Mesendoderm (in vitro differentiated cells): ENCODE results near the gene PDE11A.
"Not testable (repeated sequence)": the region's sequence is repeated elsewhere in the genome, so short reads cannot be mapped to it uniquely, and the experiment has no call there.

Experiments used
- DNase-seq: peaks from one replicate; pipeline ENCODE4 v3.0.0; 2013
- H2AK5ac ChIP-seq: 2 replicates; pipeline ENCODE4 v1.6.1; 2013; ENCODE audit warnings: low read length, inconsistent platforms
- H2BK120ac ChIP-seq: 2 replicates; pipeline ENCODE4 v1.6.1; 2013; ENCODE audit warnings: low read depth, mild to moderate bottlenecking, low read length, moderate library complexity, mixed read lengths
- H2BK15ac ChIP-seq: replicated peaks from 2 replicates; pipeline ENCODE4 v1.6.1; 2013; ENCODE audit warnings: low read depth, mild to moderate bottlenecking, moderate library complexity
- H2BK5ac ChIP-seq: 2 replicates; pipeline ENCODE4 v1.6.1; 2013; ENCODE audit warnings: low read length, inconsistent platforms
- H3K18ac ChIP-seq: 2 replicates; pipeline ENCODE4 v1.6.1; 2013; ENCODE audit warnings: mild to moderate bottlenecking, low read length, mixed read lengths
- H3K23ac ChIP-seq: one replicate; pipeline ENCODE4 v1.6.1; 2013; ENCODE audit warnings: low read length
- H3K27ac ChIP-seq: 2 replicates; pipeline ENCODE4 v1.5.1; 2013; ENCODE audit warnings: low read depth, mild to moderate bottlenecking, inconsistent platforms, low read length, moderate library complexity
- H3K27me3 ChIP-seq: 2 replicates; pipeline ENCODE4 v1.6.1; 2013; ENCODE audit warnings: low read length, control low read depth, mild to moderate bottlenecking, inconsistent platforms; ENCODE audit not compliant: insufficient read depth, poor library complexity
- H3K36me3 ChIP-seq: 2 replicates; pipeline ENCODE4 v1.6.1; 2013; ENCODE audit warnings: low read length, inconsistent platforms; ENCODE audit not compliant: control insufficient read depth, insufficient read depth
- H3K4ac ChIP-seq: one replicate; pipeline ENCODE4 v1.6.1; 2013; ENCODE audit warnings: low read depth, mild to moderate bottlenecking, low read length, moderate library complexity
- H3K4me1 ChIP-seq: 2 replicates; pipeline ENCODE4 v1.6.1; 2013; ENCODE audit warnings: low read depth, low read length, inconsistent platforms; ENCODE audit not compliant: control insufficient read depth
- H3K4me2 ChIP-seq: 2 replicates; pipeline ENCODE4 v1.6.1; 2013; ENCODE audit warnings: low read length
- H3K4me3 ChIP-seq: 2 replicates; pipeline ENCODE4 v1.5.1; 2013; ENCODE audit warnings: mild to moderate bottlenecking, low read length
- H3K56ac ChIP-seq: one replicate; pipeline ENCODE4 v1.6.1; 2013; ENCODE audit warnings: low read length
- H3K79me1 ChIP-seq: 2 replicates; pipeline ENCODE4 v1.6.1; 2013; ENCODE audit warnings: low read length, inconsistent platforms
- H3K79me2 ChIP-seq: 2 replicates; pipeline ENCODE4 v1.6.1; 2013; ENCODE audit warnings: mild to moderate bottlenecking, low read length; ENCODE audit not compliant: control insufficient read depth, insufficient read depth
- H3K9ac ChIP-seq: 2 replicates; pipeline ENCODE4 v1.6.1; 2013; ENCODE audit warnings: low read length, inconsistent platforms
- H4K5ac ChIP-seq: one replicate; pipeline ENCODE4 v1.6.1; 2013; ENCODE audit warnings: low read length
- H4K8ac ChIP-seq: one replicate; pipeline ENCODE4 v1.6.1; 2013; ENCODE audit warnings: low read depth, mild to moderate bottlenecking, control low read depth, low read length, moderate library complexity
- WGBS: extraction: QIAGEN DNeasy Blood & Tissue Kit; methylation state at CpG from one replicate; pipeline ENCODE4 v1.1.7; 2013; ENCODE audit warnings: low lambda C conversion rate, missing lambda C conversion rate; ENCODE audit not compliant: insufficient coverage; ENCODE audit errors: extremely low coverage; 5-methylcytosine and 5-hydroxymethylcytosine counted together

Gene PDE11A

GRCh38 chr2:178082408-178083045, 9.9 kb upstream of the PDE11A start:
- Histone ChIP-seq H2BK15ac (no peak overlapping the region), H3K4ac (no peak overlapping the region), H3K4me3 (no peak overlapping the region), H2BK120ac (no peak overlapping the region), H3K9ac (no peak overlapping the region), H4K8ac (no peak overlapping the region), H3K4me2 (no peak overlapping the region), H2AK5ac (no peak overlapping the region), H3K79me1 (no peaks in the 10 kb centered on the region), H3K36me3 (no peaks in the 10 kb centered on the region), H3K27ac (no peak overlapping the region), H3K27me3 (no peaks in the 10 kb centered on the region), H3K56ac (no peak overlapping the region), H2BK5ac (no peak overlapping the region), H4K5ac (no peak overlapping the region), H3K4me1 (no peaks in the 10 kb centered on the region), H3K18ac (no peak overlapping the region), H3K79me2 (no peaks in the 10 kb centered on the region), H3K23ac (no peak overlapping the region)
- DNase-seq: no peak
- no CpG with 5 or more reads among the region's 3 CpGs for WGBS

GRCh38 chr2:178079279-178079678, 6.7 kb upstream of the PDE11A start:
- H4K5ac ChIP-seq: not testable (repeated sequence)
- WGBS: no CpG with 5 or more reads among the region's 3 CpGs

GRCh38 chr2:178076130-178076529, 3.6 kb upstream of the PDE11A start:
- Histone ChIP-seq H3K9ac (no peak overlapping the region), H2BK5ac (no peak overlapping the region), H3K4me3 (no peak overlapping the region), H3K56ac (no peak overlapping the region), H3K27me3 (no peaks in the 10 kb centered on the region), H3K23ac (no peak overlapping the region), H3K79me1 (no peaks in the 10 kb centered on the region), H2BK15ac (no peak overlapping the region), H3K18ac (no peak overlapping the region), H3K36me3 (no peaks in the 10 kb centered on the region), H3K4me2 (no peak overlapping the region), H3K79me2 (no peaks in the 10 kb centered on the region), H3K4me1 (no peaks in the 10 kb centered on the region), H2BK120ac (no peak overlapping the region), H4K5ac (no peak overlapping the region), H4K8ac (no peak overlapping the region), H2AK5ac (no peak overlapping the region), H3K4ac (no peak overlapping the region), H3K27ac (no peak overlapping the region)
- DNase-seq: no peak

More at GRCh38 chr2:178079279-178079678, 6.7 kb upstream of the PDE11A start:
- not testable (repeated sequence) for H3K79me2 ChIP-seq, H3K4me1 ChIP-seq, H3K18ac ChIP-seq, H3K27me3 ChIP-seq, H3K36me3 ChIP-seq, H2BK5ac ChIP-seq, H2BK15ac ChIP-seq, H3K4ac ChIP-seq, H3K23ac ChIP-seq, H2AK5ac ChIP-seq, H2BK120ac ChIP-seq, H3K4me2 ChIP-seq, H3K79me1 ChIP-seq, H3K27ac ChIP-seq, H3K9ac ChIP-seq, H3K4me3 ChIP-seq, DNase-seq, H4K8ac ChIP-seq, H3K56ac ChIP-seq

GRCh38 chr2:178075006-178075326, 2.4 kb upstream of the PDE11A start:
- Histone ChIP-seq H3K4ac (no peak overlapping the region), H3K9ac (no peak overlapping the region), H3K27me3 (no peaks in the 10 kb centered on the region), H3K4me3 (no peak overlapping the region), H3K18ac (no peak overlapping the region), H2BK120ac (no peak overlapping the region), H4K5ac (no peak overlapping the region), H3K56ac (no peak overlapping the region), H3K27ac (no peak overlapping the region), H2BK15ac (no peak overlapping the region), H3K23ac (no peak overlapping the region), H3K79me1 (no peaks in the 10 kb centered on the region), H2BK5ac (no peak overlapping the region), H3K79me2 (no peaks in the 10 kb centered on the region), H3K4me1 (no peaks in the 10 kb centered on the region), H3K36me3 (no peaks in the 10 kb centered on the region), H2AK5ac (no peak overlapping the region), H3K4me2 (no peak overlapping the region), H4K8ac (no peak overlapping the region)
- no CpG with 5 or more reads among the region's 1 CpG for WGBS
- no peak for DNase-seq

DNA sequence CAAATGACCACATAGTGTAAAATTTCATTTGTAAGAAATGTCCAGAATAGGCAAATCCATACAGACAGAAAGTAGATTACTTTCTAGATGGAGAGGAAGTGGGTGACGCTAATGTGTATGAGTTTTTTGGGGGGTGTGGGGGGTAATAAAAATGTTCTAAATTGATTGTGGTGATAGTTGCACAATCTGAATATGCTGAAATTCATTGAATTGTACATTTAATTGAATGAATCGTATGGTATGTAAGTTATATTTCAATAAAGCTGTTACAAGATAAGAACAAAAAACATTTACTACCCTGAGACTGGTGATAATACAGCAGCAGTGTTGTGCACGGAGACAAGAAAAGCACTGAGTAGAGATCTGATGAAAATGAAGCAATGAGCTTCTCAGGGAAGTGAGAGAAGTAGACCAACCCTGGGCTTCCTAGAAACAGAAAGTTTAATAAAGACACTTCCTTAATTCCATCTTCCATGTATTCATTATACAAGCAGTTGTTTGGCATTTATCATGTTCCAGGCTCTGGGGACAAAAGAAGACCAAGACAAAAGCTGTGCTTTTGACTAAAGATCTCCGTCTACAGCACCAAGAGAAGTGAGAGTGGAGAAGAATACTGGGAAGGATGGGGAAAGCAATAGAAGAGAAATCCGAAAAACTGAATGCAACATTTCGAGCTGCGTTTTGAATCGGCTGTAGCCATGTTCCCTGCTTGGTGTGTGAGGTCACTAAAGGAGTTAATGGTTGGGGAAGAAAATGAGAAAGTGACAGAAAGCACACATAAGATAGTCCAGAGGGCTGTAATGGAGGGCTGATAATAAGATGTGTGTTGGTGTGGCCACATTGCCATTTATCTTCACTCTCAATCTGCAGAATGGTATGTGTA, 1.8 kb upstream of the PDE11A start:
- H3K23ac ChIP-seq: no peak overlapping the region
- no peak overlapping the region for H3K27ac ChIP-seq
- H3K9ac ChIP-seq: no peak overlapping the region
- no peaks in the 10 kb centered on the region for H3K36me3 ChIP-seq
- no peak overlapping the region for H3K4me2 ChIP-seq
- no peak overlapping the region for H3K4me3 ChIP-seq
- H2AK5ac ChIP-seq: no peak overlapping the region
- H3K4ac ChIP-seq: no peak overlapping the region
- H3K18ac ChIP-seq: no peak overlapping the region
- no peaks in the 10 kb centered on the region for H3K79me2 ChIP-seq
- H4K5ac ChIP-seq: no peak overlapping the region
- no peak overlapping the region for H2BK120ac ChIP-seq
- H4K8ac ChIP-seq: no peak overlapping the region
- no peaks in the 10 kb centered on the region for H3K4me1 ChIP-seq
- H3K79me1 ChIP-seq: no peaks in the 10 kb centered on the region
- H3K56ac ChIP-seq: no peak overlapping the region
- DNase-seq: peak; percentile 31
- no peak overlapping the region for H2BK5ac ChIP-seq
- no CpG with 5 or more reads among the region's 8 CpGs for WGBS
- H3K27me3 ChIP-seq: no peaks in the 10 kb centered on the region
- H2BK15ac ChIP-seq: no peak overlapping the region
